GM21423 (cell line): Measurements from ENCODE around the gene MLLT10.
"Not testable (repeated sequence)": the region's sequence is repeated elsewhere in the genome, so short reads cannot be mapped to it uniquely, and the experiment has no call there.

Experiments
- ATAC-seq: cut with Tn5 transposase; IDR thresholded peaks from one replicate; pipeline ENCODE4 v1.9.1; 2021; ENCODE audit warnings: mild to moderate bottlenecking, moderate library complexity; ENCODE audit not compliant: unreplicated experiment

Gene MLLT10

DNA sequence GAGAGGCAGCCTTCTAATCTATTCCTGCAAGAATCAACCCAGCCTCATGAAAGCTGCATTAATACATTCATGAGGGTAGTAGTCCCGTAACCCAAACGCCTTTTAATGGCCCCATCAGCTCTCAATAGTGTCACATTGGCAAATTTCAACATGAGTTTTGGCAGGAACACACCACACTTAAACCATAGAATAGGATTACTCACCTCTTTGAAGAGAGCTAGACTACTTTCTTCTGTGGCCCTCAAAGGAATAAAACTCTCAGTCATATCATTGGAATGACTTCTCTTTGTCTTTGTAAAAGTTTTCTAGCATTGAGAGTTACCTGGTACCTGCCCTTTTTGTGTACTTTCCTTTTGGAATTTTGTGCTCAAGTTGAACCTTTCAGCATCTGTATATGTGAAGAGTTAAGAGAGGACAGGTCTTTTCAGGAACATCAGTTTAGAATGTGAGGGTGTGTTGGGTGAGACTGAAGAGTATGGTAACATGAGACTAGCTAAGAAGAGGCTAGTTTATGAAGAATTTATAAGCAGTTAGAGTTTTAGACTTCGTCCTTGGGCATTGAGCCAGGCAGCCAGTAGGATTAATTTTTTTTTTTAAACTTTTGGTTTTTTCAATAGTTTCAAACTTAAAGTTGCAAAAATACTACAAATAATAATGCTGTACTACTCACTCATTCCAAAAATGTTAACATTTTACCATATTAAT, 92.6 kb downstream of the MLLT10 start:
- ATAC-seq: no peak

DNA sequence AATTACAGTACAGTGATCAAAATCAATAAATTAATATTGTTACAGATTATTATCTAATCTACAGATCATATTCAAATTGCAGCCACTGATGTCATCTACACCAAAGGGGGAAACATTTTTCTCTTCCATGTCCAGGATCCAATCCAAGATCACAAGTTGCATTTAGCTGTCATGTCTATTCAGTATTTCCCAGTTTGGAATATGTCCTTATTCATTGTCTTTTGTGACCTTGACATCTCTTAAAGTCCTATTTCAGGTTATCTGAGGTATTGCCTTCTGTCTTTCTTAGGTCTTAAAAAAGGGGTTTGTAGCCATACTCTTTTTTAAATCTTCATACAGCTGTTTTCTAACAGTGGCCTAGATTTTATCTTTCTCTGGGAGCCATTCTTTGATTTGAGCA, 93.3 kb downstream of the MLLT10 start:
- no peak for ATAC-seq

- no peak for ATAC-seq
Observed at GRCh38 chr10:21628023-21628422, 94.0 kb downstream of the MLLT10 start.

DNA sequence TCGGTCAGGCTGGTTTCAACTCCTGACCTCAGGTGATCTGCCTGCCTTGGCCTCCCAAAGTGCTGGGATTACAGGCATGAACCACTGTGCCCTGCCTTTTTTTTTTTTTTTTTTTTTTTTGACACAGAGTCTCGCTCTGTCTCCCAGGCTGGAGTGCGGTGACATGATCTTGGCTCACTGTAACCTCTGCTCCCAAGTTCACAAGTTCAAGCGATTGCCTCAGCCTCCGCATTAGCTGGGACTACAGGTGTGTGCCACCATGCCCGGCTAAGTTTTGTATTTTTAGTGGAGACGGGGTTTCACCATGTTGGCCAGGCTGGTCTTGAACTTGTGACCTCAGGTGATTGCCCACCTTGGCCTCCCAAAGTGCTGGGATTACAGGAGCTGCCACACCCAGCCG, 94.6 kb downstream of the MLLT10 start:
- ATAC-seq: not testable (repeated sequence)

- no peak for ATAC-seq
Observed at GRCh38 chr10:21634599-21635365, 100.8 kb downstream of the MLLT10 start.

- ATAC-seq: no peak
Observed at GRCh38 chr10:21637795-21638194, 103.8 kb downstream of the MLLT10 start.

DNA sequence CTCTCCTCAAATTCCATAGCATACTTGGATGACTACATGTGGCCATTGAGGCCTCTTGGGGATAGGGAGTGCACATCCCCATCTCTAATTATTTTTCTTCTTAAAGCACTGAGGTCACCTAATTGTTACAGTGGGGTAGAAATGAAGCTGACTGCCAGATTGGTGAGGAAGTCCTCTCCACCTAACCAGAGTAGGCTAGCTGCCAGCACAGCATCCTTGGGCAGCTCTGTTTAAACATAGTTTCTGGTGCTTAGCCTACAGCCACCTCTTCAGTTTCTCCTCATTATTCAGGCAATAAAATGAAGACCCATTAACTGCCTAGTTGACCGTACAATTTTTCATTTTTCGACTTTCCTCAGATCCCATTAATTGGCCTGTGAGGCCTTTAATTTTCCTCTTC, 104.6 kb downstream of the MLLT10 start:
- ATAC-seq: no peak

DNA sequence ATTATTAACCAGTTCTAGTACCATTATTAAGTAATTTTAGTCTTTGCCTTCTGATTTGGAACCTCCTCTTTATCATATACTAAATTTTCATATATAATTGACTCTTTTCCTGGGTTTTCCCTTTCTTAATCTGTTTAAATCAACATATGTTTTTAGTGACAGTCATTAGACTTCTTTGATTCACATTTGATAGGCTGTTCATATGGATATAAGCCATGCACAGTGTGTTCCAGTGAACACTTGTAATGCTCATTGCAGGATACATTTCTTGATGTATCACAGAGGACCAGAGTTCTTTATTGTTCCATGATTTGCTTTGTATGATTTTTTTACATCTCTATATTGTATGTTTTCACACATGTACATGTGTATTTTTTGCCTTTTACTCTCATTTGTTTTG, 114.0 kb downstream of the MLLT10 start:
- ATAC-seq: no peak

DNA sequence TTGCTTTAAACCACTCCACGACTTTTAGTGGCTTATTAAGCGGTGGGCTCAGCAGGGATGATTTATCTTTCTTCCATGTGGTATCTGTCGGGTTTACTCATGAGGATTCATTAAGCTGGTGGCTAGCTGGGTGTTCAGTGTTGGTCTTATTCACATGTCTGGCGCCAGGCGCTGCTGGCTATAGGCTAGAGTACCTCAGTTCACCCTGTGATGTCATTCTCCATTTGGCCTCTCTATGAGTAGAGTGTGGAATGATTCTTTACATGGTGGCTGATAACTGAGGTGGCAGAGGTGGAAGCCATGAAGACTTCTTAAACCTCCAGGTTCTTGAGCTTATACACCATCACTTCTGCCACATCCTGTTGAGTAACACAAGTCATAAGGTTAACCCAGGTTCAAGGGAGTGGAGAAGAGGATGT, 115.4 kb downstream of the MLLT10 start:
- no peak for ATAC-seq

DNA sequence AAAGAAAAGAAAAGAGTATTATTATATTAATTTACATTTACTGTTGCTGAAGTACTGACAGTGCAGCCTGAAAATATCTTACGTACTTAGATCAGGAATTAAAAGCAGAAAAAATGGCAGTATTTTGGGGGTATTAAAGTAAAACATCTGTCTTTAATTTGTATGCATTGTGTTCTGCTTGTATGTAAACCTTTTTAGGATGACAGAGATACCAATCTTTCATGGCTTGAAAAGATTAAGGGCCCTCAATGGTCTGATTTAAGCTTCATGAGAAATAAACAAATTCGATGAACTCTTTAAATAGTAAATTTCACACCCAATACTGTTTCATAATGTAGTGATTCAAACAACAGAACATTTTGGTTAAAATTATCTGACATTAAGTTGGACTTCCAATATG, 116.3 kb downstream of the MLLT10 start:
- no peak for ATAC-seq

DNA sequence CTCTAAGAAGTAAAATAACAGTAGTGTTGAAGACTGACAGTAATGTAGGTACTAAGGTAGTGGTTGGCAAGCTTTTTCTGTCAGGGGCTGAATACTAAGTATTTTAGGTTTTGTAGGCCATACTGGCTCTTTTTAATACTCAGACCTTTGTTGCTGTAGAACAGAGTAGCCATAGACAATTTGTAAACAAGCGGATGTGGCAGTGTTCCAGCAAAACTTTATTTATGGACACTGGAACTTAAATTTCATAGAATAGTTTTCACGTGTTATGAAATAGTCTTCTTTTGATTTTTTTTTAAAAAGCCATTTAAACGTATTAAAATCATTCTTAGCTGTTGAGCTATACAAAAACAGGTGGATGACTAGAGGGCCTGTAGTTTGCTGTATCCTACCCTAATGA, 121.2 kb downstream of the MLLT10 start:
- no peak for ATAC-seq

DNA sequence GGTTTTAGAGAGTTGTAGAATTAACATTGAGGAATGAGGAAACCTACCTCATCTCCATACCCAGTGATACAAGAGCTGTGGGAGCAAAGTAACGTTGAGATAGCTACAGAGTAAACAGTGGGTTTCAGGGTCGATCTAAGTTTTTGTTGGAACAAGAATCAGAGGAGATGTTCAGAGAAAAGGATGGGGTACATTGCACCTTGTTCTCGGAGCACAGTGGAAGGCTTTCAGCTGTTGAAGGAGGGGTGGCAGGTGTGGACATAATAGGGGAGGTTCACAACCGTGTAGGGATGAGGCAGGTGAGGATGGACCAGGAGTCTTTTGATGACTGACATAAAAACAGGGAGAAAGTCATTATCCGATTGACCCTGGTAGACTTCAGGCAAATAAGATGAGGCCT, 121.7 kb downstream of the MLLT10 start:
- ATAC-seq: no peak

GRCh38 chr10:21661087-21661486, 127.1 kb downstream of the MLLT10 start:
- no peak for ATAC-seq

GRCh38 chr10:21661935-21662334, 127.9 kb downstream of the MLLT10 start:
- ATAC-seq: no peak

GRCh38 chr10:21662635-21663034, 128.6 kb downstream of the MLLT10 start:
- no peak for ATAC-seq

- no peak for ATAC-seq
Observed at GRCh38 chr10:21668831-21669230, 134.8 kb downstream of the MLLT10 start.

DNA sequence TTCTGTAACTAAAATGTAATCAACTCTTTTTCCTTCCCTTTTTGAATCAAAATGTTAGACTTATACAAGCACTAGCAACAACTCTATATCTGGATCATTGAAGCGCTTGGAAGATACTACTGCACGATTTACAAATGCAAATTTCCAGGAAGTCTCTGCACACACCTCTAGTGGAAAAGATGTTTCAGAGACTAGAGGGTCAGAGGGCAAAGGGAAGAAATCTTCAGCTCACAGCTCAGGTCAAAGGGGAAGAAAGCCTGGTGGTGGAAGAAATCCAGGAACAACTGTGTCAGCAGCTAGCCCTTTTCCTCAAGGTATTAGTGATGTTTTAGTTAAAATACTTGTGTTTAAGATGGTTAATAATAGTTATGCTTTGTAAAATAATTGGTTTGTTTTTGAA, 136.4 kb downstream of the MLLT10 start:
- ATAC-seq: no peak

DNA sequence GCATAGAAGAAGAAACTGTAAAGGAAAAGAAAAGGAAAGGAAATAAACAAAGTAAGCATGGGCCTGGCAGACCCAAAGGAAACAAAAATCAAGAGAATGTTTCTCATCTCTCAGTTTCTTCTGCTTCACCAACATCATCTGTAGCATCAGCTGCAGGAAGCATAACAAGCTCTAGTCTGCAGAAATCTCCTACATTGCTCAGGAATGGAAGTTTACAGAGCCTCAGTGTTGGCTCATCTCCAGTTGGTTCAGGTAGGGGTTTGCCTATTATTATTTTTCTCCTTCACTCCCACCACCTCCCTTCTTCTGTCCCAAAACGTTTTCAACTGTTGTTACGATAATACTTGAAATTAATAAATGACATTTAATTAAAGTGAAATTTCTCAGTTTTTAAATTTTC, 139.6 kb downstream of the MLLT10 start:
- ATAC-seq: no peak

DNA sequence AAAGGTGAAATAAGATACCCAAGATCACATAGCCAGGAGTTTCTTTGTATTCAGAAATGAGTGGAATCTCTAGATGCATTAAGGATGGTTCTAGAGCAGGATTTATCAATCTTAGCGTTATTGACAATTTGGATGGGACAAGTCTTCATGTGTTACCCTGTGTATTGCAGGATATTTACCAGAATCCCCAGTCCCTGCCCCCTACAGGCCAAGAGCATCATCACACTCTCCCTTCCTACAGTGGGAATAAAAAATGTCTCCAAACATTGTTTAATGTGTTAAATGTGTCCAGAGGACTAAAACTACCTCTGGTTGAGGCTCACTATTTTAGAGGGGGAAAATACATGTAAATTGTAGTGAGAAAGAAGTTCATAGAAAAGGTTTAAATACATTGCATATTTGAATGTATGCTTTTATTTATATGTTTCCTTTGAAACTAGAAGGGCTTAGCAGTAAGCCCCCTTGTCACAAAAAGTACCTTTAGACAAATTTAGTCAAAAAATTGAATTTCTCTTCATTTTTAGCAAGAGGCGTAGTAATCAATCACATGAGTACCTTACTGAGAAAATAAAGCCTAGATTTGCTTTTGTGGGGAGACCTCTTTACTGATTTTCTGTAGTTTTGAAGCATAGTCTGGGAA, 141.2 kb downstream of the MLLT10 start:
- no peak for ATAC-seq

- ATAC-seq: no peak
Observed at GRCh38 chr10:21677551-21677950, 143.5 kb downstream of the MLLT10 start.

- no peak for ATAC-seq
Observed at GRCh38 chr10:21681156-21681555, 147.1 kb downstream of the MLLT10 start.
